Measurements from ENCODE around the gene FAM3A. TPM values are rescaled to one million over a fixed set of nuclear protein-coding genes. Genes with fewer than 3 reads are reported as not detected.

The FAM3A gene
- total and polyA plus RNA-seq, 10 of the 15 experiments (the other 5 are each of a cell fraction or from before 2014, with no cell fraction given) = 0.29 to 21.1 (median 11.4) TPM

GRCh38 chrX:154471839-154472684, 44.0 kb downstream of the FAM3A start:
- in situ Hi-C loops (cut with MboI) (no loop called here), intact Hi-C loops (cut with micrococcal nuclease; ENCODE audit: unreplicated experiment) (no loop called here)
- Histone ChIP-seq H3K9me3 (replicated peaks; ENCODE audit: control insufficient read depth, insufficient read depth, low read length) (no peaks in the 10 kb centered on the region; the same call in 2 of the 3 replicates), H3K27me3 (replicated peaks in 1 of 2; ENCODE audit: control insufficient read depth in 2 of 2, insufficient read depth in 2 of 2, low read length in 1 of 2) (no peaks in the 10 kb centered on the region), H3K4me3 (no peak overlapping the region), H3K36me3 (ENCODE audit: control insufficient read depth in 2 of 2, insufficient read depth in 2 of 2, low read length in 1 of 2) (no peaks in the 10 kb centered on the region; a peak in 1 of 4 replicates), H3K4me2 (ENCODE audit: control insufficient read depth, insufficient read depth) (no peak overlapping the region), H3K27ac (ENCODE audit: control insufficient read depth, insufficient read depth) (no peak overlapping the region), H2AFZ (ENCODE audit: control insufficient read depth, low read depth, low read length) (no peak overlapping the region), H3K9ac (ENCODE audit: control insufficient read depth, insufficient read depth, low read length) (no peak overlapping the region), H4K20me1 (ENCODE audit: control insufficient read depth, insufficient read depth) (no peaks in the 10 kb centered on the region), H3K79me2 (ENCODE audit: control insufficient read depth, insufficient read depth, low read length) (no peaks in the 10 kb centered on the region), H3K4me1 (ENCODE audit: control insufficient read depth, insufficient read depth, low read length) (no peaks in the 10 kb centered on the region)
- FAIRE-seq (no peak), DNase-seq (ENCODE audit: low read depth, low spot score) (no peak), ATAC-seq (no peak)
- 63% methylated on average over 19 of the region's 23 CpGs for WGBS (ENCODE audit: insufficient coverage, insufficient replicate concordance, low lambda C conversion rate, missing lambda C conversion rate)
- POLR2A ChIA-PET = no interaction called here
- CTCF ChIA-PET = no interaction called here
- no peak for TF ChIP-seq ETV6 (conservative IDR thresholded peaks at IDR 0.05 in 1 of 2, IDR thresholded peaks at IDR 0.05 in 1 of 2; ENCODE audit: borderline replicate concordance in 1 of 2, low read depth in 1 of 2)
- no peak for TF ChIP-seq ASH2L (IDR thresholded peaks at IDR 0.05; ENCODE audit: borderline replicate concordance, low read depth)
- no peak for TF ChIP-seq POLR2AphosphoS5 (IDR thresholded peaks at IDR 0.05; ENCODE audit: low read length)
- BruUV-seq (replicated peaks) = no TSS peak
- SMC1A ChIA-PET (ENCODE audit: uncharacterized antibody, unreplicated experiment) = no interaction called here
- RAD21 ChIA-PET (ENCODE audit: unreplicated experiment) = no interaction called here

- Histone ChIP-seq H3K4me2 (ENCODE audit: control insufficient read depth, insufficient read depth) (no peak overlapping the region), H2AFZ (ENCODE audit: control insufficient read depth, low read depth, low read length) (no peak overlapping the region), H3K9me3 (replicated peaks; ENCODE audit: control insufficient read depth, insufficient read depth, low read length) (no peaks in the 10 kb centered on the region; the same call in 2 of the 3 replicates), H3K4me3 (no peak overlapping the region), H3K27ac (ENCODE audit: control insufficient read depth, insufficient read depth) (no peak overlapping the region), H3K4me1 (ENCODE audit: control insufficient read depth, insufficient read depth, low read length) (no peaks in the 10 kb centered on the region), H4K20me1 (ENCODE audit: control insufficient read depth, insufficient read depth) (no peaks in the 10 kb centered on the region), H3K36me3 (ENCODE audit: control insufficient read depth in 2 of 2, insufficient read depth in 2 of 2, low read length in 1 of 2) (peaks cover 0 to 1% of the 10 kb centered on the region in 2 experiments; a peak in 3 of 4 replicates), H3K27me3 (replicated peaks in 1 of 2; ENCODE audit: control insufficient read depth in 2 of 2, insufficient read depth in 2 of 2, low read length in 1 of 2) (no peaks in the 10 kb centered on the region), H3K79me2 (ENCODE audit: control insufficient read depth, insufficient read depth, low read length) (no peaks in the 10 kb centered on the region), H3K9ac (ENCODE audit: control insufficient read depth, insufficient read depth, low read length) (no peak overlapping the region)
- intact Hi-C loops (cut with micrococcal nuclease; ENCODE audit: unreplicated experiment) = no loop called here
- ChIA-PET SMC1A (ENCODE audit: uncharacterized antibody, unreplicated experiment) (no interaction called here), RAD21 (ENCODE audit: unreplicated experiment) (no interaction called here), POLR2A (no interaction called here), CTCF (no interaction called here)
- ATAC-seq = no peak
- no peak for TF ChIP-seq STAT3 (IDR thresholded peaks at IDR 0.05; ENCODE audit: low read depth, low read length)
- TF ChIP-seq BHLHE40 (IDR thresholded peaks at IDR 0.05; ENCODE audit: borderline replicate concordance in 1 of 2, low read depth in 2 of 2, low read length in 1 of 2) = no peak
- DNase-seq (ENCODE audit: low read depth, low spot score) = no peak
- FAIRE-seq = no peak
- in situ Hi-C loops (cut with MboI) = no loop called here
- no TSS peak for BruUV-seq (replicated peaks)
- 69% methylated on average over 23 of the region's 23 CpGs for WGBS (ENCODE audit: insufficient coverage, insufficient replicate concordance, low lambda C conversion rate, missing lambda C conversion rate)
These were observed 45.0 kb downstream of the FAM3A start for GRCh38 chrX:154470914-154471568.
